ENCODE measurements around the gene CDK13.

The CDK13 gene

GRCh38 chr7:39949971-39950472 is at the start of gene CDK13:
TSS of gene CDK13 (plus strand) at chr7:39950256. CDS start at chr7:39950642, 386 bp downstream.
- Mint-ChIP-seq H3K9me3 (no peaks in the 10 kb centered on the region), H3K4me3 (peak within 1 kb of the TSS; percentile 97 to 100 (median 99)), H3K27me3 (ENCODE audit: low read depth) (peaks cover 3% of the 10 kb centered on the region), H3K27ac (peak within 1 kb of the TSS; percentile 100), H3K4me1 (peaks cover 26% of the 10 kb centered on the region), H3K36me3 (ENCODE audit: low read depth) (peaks cover 3% of the 10 kb centered on the region)
- TF ChIP-seq CTCF (IDR thresholded peaks at IDR 0.05; ENCODE audit: unreplicated experiment in 3 of 3), result no peak

DNA sequence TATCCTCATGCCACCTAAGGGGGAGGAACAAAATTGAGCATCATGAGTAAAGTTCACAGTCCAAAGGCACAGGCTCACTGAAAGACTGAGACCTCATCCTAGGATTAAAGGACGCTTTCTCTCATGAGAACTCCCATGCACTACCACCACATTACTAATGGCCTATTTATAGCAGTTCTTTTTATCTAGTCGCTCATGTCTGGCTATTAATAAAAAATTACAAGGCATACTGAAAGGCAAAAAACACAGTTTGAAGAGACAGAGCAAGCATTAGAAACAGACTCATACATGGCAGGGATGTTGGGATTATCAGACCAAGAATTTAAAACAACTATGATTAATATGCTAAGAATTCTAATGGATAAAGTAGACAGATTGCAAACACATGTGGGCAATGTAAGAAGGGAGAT is 46.0 kb upstream of the CDK13 start:
- H3K27ac Mint-ChIP-seq, result no peak overlapping the region
- TF ChIP-seq CTCF (IDR thresholded peaks at IDR 0.05; ENCODE audit: unreplicated experiment in 3 of 3), result no peak
- peaks cover 4% of the 10 kb centered on the region for H3K27me3 Mint-ChIP-seq (ENCODE audit: low read depth)
- no peaks in the 10 kb centered on the region for H3K4me1 Mint-ChIP-seq
- no peak overlapping the region for H3K4me3 Mint-ChIP-seq
- H3K9me3 Mint-ChIP-seq, result peaks cover 17% of the 10 kb centered on the region
- no peaks in the 10 kb centered on the region for H3K36me3 Mint-ChIP-seq (ENCODE audit: low read depth)

DNA sequence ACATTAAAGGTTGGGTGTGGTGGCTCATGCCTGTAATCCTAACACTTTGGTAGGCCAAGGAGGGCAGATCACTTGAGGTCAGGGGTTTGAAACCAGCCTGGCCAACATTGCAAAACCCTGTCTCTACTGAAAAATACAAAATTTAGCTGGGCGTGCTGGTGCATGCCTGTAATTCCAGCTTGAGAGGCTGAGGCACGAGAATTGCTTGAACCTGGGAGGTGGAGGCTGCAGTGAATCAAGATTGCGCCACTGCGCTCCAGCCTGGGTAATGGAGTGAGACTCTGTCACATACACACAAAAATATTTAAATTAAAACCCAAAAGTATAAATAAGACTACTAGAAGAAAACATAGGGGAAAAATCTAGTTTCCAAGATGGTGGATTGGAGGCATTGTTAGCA is 41.9 kb upstream of the CDK13 start:
- peaks cover 32% of the 10 kb centered on the region for H3K9me3 Mint-ChIP-seq
- no peak overlapping the region for H3K4me3 Mint-ChIP-seq
- H3K36me3 Mint-ChIP-seq (ENCODE audit: low read depth), result no peaks in the 10 kb centered on the region
- peaks cover 6% of the 10 kb centered on the region for H3K4me1 Mint-ChIP-seq
- no peak for TF ChIP-seq CTCF (IDR thresholded peaks at IDR 0.05; ENCODE audit: unreplicated experiment in 3 of 3)
- no peak overlapping the region for H3K27ac Mint-ChIP-seq
- H3K27me3 Mint-ChIP-seq (ENCODE audit: low read depth), result peaks cover 4% of the 10 kb centered on the region

DNA sequence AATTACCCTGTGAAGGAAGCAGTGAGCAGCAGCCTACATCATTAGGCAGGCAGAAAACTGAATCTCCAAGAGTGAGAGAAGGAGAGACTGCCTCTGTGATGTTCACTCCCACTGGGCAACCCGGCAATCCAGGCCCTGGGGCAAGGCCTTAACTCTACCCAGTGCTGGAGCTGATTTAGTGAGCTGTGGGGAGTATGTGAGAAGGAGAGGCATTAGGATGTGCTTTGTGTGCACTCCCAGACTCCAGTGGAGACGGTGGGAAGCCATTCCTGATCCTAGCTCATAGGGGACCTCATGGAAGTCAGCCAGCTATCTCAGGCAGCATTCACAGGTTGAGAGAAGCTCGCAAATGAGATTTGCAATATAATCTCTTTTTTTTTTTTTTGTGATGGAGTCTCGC is 41.1 kb upstream of the CDK13 start:
- no peaks in the 10 kb centered on the region for H3K36me3 Mint-ChIP-seq (ENCODE audit: low read depth)

DNA sequence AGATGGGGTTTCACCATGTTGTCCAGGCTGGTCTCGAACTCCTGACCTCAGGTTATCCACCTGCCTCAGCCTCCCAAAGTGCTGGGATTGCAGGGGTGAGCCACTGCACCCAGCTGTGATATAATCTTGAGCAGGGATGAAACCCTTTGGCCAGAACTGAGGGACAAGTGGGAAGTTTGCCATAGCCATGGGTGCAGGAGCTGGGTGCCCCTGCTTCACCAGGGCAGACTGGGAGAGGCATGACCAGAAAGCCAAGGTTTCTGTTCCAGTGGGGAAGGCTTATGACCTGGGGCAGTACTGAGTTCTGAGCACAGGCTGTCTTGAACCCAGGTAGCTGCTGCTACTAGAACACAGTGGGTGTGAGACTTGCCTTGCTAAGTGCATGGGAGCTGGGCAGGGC is 40.5 kb upstream of the CDK13 start:
- no peak overlapping the region for H3K27ac Mint-ChIP-seq
- TF ChIP-seq CTCF (IDR thresholded peaks at IDR 0.05; ENCODE audit: unreplicated experiment in 3 of 3), result no peak
- H3K9me3 Mint-ChIP-seq, result peaks cover 38% of the 10 kb centered on the region
- no peaks in the 10 kb centered on the region for H3K36me3 Mint-ChIP-seq (ENCODE audit: low read depth)
- H3K4me3 Mint-ChIP-seq, result no peak overlapping the region
- H3K27me3 Mint-ChIP-seq (ENCODE audit: low read depth), result no peaks in the 10 kb centered on the region
- H3K4me1 Mint-ChIP-seq, result peaks cover 6% of the 10 kb centered on the region

More for the DNA sequence above, 41.1 kb upstream of the CDK13 start:
- H3K27me3 Mint-ChIP-seq (ENCODE audit: low read depth), result peaks cover 2% of the 10 kb centered on the region
- no peak for TF ChIP-seq CTCF (IDR thresholded peaks at IDR 0.05; ENCODE audit: unreplicated experiment in 3 of 3)
- H3K4me1 Mint-ChIP-seq, result peaks cover 6% of the 10 kb centered on the region
- H3K27ac Mint-ChIP-seq, result no peak overlapping the region
- no peak overlapping the region for H3K4me3 Mint-ChIP-seq
- peaks cover 38% of the 10 kb centered on the region for H3K9me3 Mint-ChIP-seq

- no peaks in the 10 kb centered on the region for H3K36me3 Mint-ChIP-seq (ENCODE audit: low read depth)
- no peaks in the 10 kb centered on the region for H3K27me3 Mint-ChIP-seq (ENCODE audit: low read depth)
- H3K27ac Mint-ChIP-seq, result no peak overlapping the region
- no peak for TF ChIP-seq CTCF (IDR thresholded peaks at IDR 0.05; ENCODE audit: unreplicated experiment in 3 of 3)
- H3K4me3 Mint-ChIP-seq, result no peak overlapping the region
- H3K4me1 Mint-ChIP-seq, result peaks cover 6% of the 10 kb centered on the region
- H3K9me3 Mint-ChIP-seq, result peaks cover 35% of the 10 kb centered on the region
Observed at GRCh38 chr7:39910108-39910869, 39.8 kb upstream of the CDK13 start.
